A673 (cell line): ENCODE results near the gene TPO. TPM values are rescaled to one million over a fixed set of nuclear protein-coding genes. Genes with fewer than 3 reads are reported as not detected.

Source experiments
- BruUV-seq: library from RNA; stranded (reverse); fragments of 400-500 nt; replicated peaks from 2 replicates; lab custom pipeline; 2021; lab: Mats Ljungman, UMichigan
- CTCF ChIA-PET: fragments of 300-600 bp; sonication (Branson Sonifier 250); formaldehyde crosslinking; loops from one replicate; lab custom pipeline; 2022; ENCODE audit warnings: antibody characterized with exemption; lab: Charles Lee
- POLR2A ChIA-PET: fragments of 300-600 bp; sonication (Branson Sonifier 250); formaldehyde crosslinking; loops from one replicate; lab custom pipeline; 2022; ENCODE audit warnings: antibody characterized with exemption; ENCODE audit not compliant: low non-redundant PET; lab: Charles Lee
- DNase-seq: peaks from one replicate; pipeline ENCODE4 v3.0.0-alpha.2; 2015; ENCODE audit warnings: low spot score
- H3K27ac ChIP-seq: fragments of 200-600 bp; sonication (generic); 2 replicates; pipeline ENCODE4 v1.5.1; 2016; ENCODE audit warnings: mixed run types, low read depth, mild to moderate bottlenecking, mixed read lengths, antibody characterized with exemption, low read length; ENCODE audit not compliant: poor library complexity, severe bottlenecking
- H3K27me3 ChIP-seq: fragments of 200-600 bp; sonication (generic); replicated peaks from 2 replicates; pipeline ENCODE4 v1.6.1; 2017; ENCODE audit warnings: mixed run types, low read depth, mild to moderate bottlenecking, mixed read lengths, antibody characterized with exemption, low read length; ENCODE audit not compliant: insufficient read depth, poor library complexity
- H3K36me3 ChIP-seq: fragments of 200-600 bp; sonication (generic); 2 replicates; pipeline ENCODE4 v1.6.1; 2016; ENCODE audit warnings: mixed run types, mild to moderate bottlenecking, mixed read lengths, antibody characterized with exemption, low read length; ENCODE audit not compliant: insufficient read depth, poor library complexity, severe bottlenecking
- H3K4me1 ChIP-seq: fragments of 200-600 bp; sonication (generic); 2 replicates; pipeline ENCODE4 v1.6.1; 2017; ENCODE audit warnings: mixed run types, mild to moderate bottlenecking, mixed read lengths, antibody characterized with exemption, low read length; ENCODE audit not compliant: insufficient read depth, poor library complexity, severe bottlenecking
- H3K4me3 ChIP-seq: fragments of 200-600 bp; sonication (generic); 2 replicates; pipeline ENCODE4 v1.5.1; 2016; ENCODE audit warnings: low read depth, mixed run types, mild to moderate bottlenecking, mixed read lengths, low read length; ENCODE audit not compliant: poor library complexity, severe bottlenecking
- H3K9me3 ChIP-seq: fragments of 200-600 bp; sonication (generic); 2 replicates; pipeline ENCODE4 v1.6.1; 2016; ENCODE audit warnings: mixed run types, low read depth, mild to moderate bottlenecking, mixed read lengths, antibody characterized with exemption, low read length; ENCODE audit not compliant: poor library complexity, severe bottlenecking
- CTCF ChIP-seq: fragments of 300-800, 200-600 bp; sonication (generic); conservative IDR thresholded peaks from 2 replicates; pipeline ENCODE4 v1.5.1; 2017; ENCODE audit warnings: low read depth, mild to moderate bottlenecking, antibody characterized with exemption, low read length, moderate library complexity, mixed read lengths
- EZH2 ChIP-seq: fragments of 200-600 bp; sonication (generic); IDR thresholded peaks from 2 replicates; pipeline ENCODE4 v1.6.1; 2017; ENCODE audit warnings: borderline replicate concordance, low read depth, mild to moderate bottlenecking, mixed read lengths, antibody characterized with exemption, low read length; ENCODE audit not compliant: poor library complexity, severe bottlenecking
- intact Hi-C: fragments of 100-400 bp; cut with micrococcal nuclease; formaldehyde crosslinking; loops from one replicate; pipeline ENCODE4 v1.10.0; 2022; ENCODE audit not compliant: unreplicated experiment
- total RNA-seq: library from RNA; stranded (reverse); gene quantifications from 2 replicates; pipeline ENCODE4 v1.2.3, GENCODE V29; 2021

TPO gene
- total RNA-seq, 1 experiment from 2014 or later, result not detected

- Histone ChIP-seq H3K27ac (no peak overlapping the region), H3K9me3 (no peaks in the 10 kb centered on the region), H3K27me3 (no peaks in the 10 kb centered on the region), H3K4me3 (no peak overlapping the region), H3K4me1 (no peaks in the 10 kb centered on the region), H3K36me3 (no peaks in the 10 kb centered on the region)
- CTCF ChIA-PET, result no interaction called here
- POLR2A ChIA-PET, result no interaction called here
- no peak for TF ChIP-seq CTCF
- no peak for TF ChIP-seq EZH2
- no TSS peak for BruUV-seq
- intact Hi-C loops, result no loop called here
- DNase-seq, result no peak
Observed at GRCh38 chr2:1586251-1586922, 173.1 kb downstream of the TPO start.

- no peak for DNase-seq
- no peaks in the 10 kb centered on the region for H3K9me3 ChIP-seq
- no TSS peak for BruUV-seq
- H3K27me3 ChIP-seq, result no peaks in the 10 kb centered on the region
- H3K27ac ChIP-seq, result no peak overlapping the region
- no peaks in the 10 kb centered on the region for H3K36me3 ChIP-seq
- no peak overlapping the region for H3K4me3 ChIP-seq
- intact Hi-C loops, result no loop called here
- no peak for TF ChIP-seq CTCF
- no peak for TF ChIP-seq EZH2
- CTCF ChIA-PET, result no interaction called here
- peaks cover 2% of the 10 kb centered on the region for H3K4me1 ChIP-seq
- POLR2A ChIA-PET, result no interaction called here
Observed at GRCh38 chr2:1586923-1587840, 173.9 kb downstream of the TPO start.

GRCh38 chr2:1588051-1588977, 175.1 kb downstream of the TPO start:
- Histone ChIP-seq H3K4me3 (no peak overlapping the region), H3K36me3 (no peaks in the 10 kb centered on the region), H3K27me3 (no peaks in the 10 kb centered on the region), H3K9me3 (no peaks in the 10 kb centered on the region), H3K27ac (no peak overlapping the region), H3K4me1 (peaks cover 5% of the 10 kb centered on the region)
- DNase-seq, result no peak
- POLR2A ChIA-PET, result no interaction called here
- no TSS peak for BruUV-seq
- TF ChIP-seq EZH2, result no peak
- TF ChIP-seq CTCF, result no peak
- intact Hi-C loops, result no loop called here
- CTCF ChIA-PET, result no interaction called here
